GM21515 (cell line): Measurements from ENCODE around the gene ERAS.
"Not testable (repeated sequence)": the region's sequence is repeated elsewhere in the genome, so short reads cannot be mapped to it uniquely, and the experiment has no call there.

ENCODE experiments used
- ATAC-seq: cut with Tn5 transposase; IDR thresholded peaks from one replicate; pipeline ENCODE4 v1.9.1; 2021; ENCODE audit not compliant: unreplicated experiment

ERAS gene

DNA sequence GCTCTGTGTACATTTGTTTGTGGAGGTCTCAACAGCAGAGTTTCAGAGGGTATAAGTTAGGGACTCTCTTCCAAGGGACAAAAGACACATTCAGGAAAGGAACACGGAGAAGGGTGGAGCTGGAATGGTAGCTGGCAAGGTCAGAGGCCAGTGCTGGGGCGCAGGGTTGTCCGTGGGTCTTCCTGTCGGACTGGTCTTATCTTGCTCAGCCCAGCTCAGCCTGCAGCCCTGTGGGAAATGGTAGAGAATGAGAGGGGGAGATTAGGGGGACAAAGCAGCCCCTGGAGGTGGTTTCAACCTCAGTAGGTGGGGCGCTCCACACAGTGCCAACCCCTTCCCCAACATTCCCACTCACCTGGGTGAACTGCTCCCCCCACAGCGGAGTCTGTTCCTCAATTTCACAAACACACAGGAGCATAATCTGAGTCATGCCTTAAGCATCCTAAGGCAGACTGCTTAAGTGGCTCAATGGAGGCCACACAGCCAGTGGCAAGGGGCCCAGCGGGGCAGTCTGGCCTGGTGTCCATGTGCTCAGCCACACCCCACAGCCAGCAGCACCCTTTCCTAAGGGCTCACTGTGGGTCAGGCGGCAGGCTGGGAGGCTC, 31.3 kb upstream of the ERAS start:
- ATAC-seq = no peak

DNA sequence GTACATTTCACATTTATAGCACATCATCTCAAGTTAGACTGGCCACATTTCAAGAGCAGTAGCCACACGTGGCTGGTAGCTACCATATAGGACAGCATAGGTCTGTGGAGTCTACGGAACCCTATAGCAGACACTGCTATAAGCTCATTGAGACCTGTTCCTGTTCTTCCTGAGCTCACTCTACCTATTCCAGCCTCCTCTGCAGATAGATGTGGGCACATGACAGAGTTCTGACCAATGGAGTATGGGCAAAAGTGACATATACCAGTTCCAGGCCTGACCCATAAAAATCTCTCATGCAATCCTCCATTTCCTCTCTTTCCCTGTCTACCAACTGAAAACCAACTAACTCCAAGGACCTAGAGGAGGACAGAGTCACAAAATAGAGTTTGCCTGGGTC, 28.0 kb upstream of the ERAS start:
- no peak for ATAC-seq

DNA sequence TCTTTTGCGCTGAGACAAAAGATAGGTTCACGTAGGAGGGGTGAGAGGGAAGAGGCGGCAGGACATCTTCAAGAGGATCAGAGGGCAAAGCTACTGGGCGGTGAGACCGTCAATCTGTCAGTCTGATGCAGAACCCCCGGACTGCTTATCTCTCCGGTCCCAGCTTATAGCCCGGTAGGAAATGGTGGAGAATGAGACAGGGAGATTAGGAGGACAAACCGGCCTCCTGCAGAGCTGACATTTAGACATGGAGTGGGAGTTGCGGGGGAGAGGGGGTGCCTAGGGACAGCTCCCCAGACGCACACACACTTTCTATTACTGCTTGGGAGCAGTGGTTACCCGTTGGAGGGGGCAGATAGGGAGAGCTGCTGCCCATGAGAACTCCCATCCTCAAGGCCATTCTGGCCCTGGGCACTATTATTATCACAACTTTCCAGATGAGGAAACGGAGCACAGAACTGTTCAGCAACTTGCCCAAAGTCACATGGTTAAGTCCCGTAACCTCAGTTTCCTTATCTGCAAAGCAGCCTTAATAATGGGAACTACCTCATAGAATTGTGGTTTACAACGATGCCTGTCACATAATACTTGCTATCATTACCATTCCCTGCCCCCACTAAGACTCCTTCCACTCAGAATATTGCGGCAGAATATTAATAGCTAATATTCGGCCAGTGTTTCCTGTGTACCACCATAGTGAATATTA, 25.6 kb upstream of the ERAS start:
- no peak for ATAC-seq

DNA sequence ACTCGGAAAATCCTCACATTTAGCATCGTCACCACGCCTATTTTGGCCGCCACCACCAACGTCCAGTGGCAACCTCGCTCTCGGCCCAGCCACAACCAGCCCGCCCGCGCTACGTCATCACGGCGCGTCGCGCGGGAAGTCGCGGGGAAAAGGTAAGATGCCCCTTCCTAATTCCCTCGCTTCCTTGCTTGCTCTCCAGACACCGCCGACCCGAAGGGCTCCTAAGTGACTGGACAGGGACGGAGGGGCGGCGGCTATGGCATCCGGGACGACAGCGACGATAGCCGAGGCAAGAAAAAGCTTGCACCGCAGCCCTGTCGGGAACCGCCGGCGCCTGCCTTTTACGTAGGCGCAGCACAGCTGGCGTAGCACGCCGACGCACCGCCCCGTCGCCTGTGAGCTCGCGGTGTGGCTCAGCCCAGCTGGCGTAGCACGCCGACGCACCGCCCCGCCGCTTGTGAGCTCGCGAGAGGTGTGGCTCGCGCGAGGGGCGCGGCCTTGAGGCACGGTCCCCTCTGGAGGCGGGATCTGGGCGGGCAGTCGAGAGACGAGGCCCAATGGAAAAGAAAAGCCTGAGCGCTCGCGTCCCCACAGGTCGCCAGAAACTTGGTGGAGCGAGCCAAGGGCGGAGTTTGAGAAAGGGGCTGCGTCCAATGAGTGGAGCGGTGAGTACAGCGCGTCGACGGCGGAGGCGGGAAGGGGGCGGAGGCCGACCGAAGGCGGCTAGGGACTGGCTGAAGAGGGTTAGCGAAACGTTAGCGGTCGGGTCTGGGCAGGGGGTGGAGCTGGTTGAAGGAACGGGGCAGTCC, 24.8 kb upstream of the ERAS start, which contains the start of gene HDAC6:
TSS of gene HDAC6 (plus strand) at position 788 of the 809 bp plus-strand sequence. CDS start 626 bp downstream, outside the sequence.
- peak; percentile 89 for ATAC-seq

DNA sequence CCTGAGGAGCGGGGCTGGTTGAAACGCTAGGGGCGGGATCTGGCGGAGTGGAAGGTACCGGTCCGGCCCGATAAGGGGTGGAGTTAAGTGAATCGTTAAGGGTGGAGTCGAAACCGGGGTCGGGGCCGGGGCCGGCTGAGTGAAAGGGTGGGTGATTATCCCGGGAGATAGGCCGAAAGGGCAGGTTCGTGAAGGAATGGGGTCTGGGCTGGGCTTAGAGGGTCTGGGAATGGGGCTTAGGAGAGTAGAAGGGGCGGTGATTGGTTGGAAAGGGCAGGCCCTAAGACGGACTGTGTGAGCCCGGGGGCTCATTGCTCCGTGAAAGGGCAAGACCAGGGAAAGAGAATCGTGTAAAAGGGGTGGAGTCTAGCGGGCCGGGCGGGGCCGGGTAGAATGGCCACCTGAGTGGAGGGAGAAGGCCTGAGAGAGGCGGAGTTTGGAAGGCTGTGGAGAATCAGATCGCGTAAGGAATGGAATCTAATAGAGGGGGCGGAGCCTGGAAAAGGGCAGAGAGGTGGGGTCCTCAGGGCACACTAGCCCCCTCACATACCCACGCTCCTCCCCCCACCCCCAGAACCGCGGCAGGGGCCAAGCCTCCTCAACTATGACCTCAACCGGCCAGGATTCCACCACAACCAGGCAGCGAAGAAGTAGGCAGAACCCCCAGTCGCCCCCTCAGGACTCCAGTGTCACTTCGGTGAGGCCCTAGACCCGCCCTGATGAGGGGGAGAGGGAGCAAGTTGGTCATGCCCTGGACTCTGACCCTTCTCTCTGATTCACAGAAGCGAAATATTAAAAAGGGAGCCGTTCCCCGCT, 24.0 kb upstream of the ERAS start:
- ATAC-seq = peak; percentile 47

DNA sequence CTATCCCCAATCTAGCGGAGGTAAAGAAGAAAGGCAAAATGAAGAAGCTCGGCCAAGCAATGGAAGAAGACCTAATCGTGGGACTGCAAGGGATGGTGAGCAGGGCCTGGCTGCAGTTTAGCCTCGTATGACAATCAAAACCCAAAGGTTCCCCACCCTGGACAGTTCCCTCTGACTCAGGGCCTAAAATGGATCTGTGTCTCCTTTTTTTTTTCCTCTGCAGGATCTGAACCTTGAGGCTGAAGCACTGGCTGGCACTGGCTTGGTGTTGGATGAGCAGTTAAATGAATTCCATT, 23.5 kb upstream of the ERAS start:
- no peak for ATAC-seq

DNA sequence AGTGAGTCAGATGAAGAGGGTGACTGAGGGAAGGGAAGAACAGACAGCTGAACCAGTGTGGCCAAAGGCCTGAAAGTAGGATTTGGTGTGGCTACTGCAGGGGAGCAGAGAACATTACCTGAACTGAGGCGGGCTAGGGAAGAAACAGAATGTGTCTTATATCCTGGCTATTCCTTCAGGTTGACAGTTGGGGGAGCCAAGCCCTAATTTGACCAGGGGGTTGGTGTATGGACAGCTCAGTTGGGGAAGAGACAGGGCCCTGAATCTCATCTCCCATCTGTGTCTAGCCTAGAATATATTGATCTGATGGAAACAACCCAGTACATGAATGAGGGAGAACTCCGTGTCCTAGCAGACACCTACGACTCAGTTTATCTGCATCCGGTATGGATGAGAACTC, 20.2 kb upstream of the ERAS start:
- ATAC-seq = no peak

DNA sequence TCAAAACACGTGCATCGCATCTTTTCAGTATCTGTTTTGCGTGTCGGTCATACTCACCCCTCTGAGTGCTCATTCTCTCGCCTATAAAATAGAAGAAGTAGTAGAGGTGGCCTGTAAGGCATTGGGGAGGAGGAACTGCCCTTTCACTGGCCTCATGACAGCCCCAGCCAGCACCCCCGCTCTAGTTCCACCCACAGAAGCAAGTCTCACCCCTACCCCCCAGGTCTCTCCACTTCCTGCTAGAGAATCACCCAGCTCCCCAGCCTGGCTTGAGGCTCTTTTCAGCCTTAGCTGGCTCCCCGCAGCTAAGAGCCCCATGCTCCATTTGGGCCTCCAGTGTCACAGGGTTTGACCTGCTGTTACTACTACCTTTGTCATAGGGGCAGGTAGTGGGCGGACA, 12.7 kb upstream of the ERAS start:
- no peak for ATAC-seq

DNA sequence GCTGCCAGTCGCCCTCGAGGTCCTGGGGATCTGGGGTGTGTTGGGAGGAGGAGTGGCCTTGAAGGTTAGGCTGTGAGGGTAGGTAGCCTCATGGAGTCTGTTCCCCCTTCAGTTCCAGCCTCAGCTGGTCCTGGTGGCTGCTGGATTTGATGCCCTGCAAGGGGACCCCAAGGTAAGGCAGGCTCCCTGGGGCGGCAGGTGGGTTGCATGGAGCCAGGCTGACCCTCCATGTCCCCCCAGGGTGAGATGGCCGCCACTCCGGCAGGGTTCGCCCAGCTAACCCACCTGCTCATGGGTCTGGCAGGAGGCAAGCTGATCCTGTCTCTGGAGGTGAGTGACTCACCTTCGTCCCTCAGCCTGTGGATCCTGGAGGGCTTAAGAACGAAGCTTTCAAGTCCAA, 11.6 kb upstream of the ERAS start:
- no peak for ATAC-seq

DNA sequence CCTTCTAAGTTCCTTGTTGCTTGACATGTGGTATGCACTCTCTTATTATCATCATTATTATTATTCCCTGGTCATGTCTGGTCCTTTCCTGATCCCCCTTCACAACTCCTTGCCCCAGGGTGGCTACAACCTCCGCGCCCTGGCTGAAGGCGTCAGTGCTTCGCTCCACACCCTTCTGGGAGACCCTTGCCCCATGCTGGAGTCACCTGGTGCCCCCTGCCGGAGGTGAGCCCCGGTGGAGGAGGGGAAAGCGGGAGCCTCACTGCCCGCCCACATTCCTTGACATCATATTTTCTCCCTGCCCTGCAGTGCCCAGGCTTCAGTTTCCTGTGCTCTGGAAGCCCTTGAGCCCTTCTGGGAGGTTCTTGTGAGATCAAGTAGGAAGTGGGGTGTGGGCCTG, 11.0 kb upstream of the ERAS start:
- no peak for ATAC-seq

DNA sequence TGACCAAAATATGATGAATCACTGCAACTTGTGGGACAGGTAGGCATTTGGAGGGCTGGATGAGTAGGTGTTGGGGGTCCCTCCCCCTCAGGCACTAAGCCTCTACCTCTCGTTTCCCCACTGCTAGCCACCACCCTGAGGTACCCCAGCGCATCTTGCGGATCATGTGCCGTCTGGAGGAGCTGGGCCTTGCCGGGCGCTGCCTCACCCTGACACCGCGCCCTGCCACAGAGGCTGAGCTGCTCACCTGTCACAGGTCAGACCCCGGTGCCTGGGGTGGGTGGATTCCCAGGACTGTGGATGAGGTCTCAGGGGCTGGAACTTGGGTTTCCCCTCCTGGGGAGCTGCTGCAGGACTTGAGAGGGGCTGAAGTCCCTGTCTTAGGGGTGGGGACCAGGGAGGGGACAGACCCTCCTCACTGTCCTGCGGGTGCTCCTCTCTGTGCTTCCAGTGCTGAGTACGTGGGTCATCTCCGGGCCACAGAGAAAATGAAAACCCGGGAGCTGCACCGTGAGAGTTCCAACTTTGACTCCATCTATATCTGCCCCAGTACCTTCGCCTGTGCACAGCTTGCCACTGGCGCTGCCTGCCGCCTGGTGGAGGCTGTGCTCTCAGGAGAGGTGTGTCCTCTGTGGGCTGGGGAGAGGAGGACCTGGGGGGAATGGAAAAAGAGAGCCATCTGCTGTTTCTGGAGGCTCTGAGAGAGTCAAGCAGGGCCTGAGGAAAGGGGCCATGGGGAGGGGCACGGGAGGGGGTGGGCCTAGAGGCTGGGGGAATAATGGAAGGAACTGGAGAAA, 10.1 kb upstream of the ERAS start:
- ATAC-seq = no peak

DNA sequence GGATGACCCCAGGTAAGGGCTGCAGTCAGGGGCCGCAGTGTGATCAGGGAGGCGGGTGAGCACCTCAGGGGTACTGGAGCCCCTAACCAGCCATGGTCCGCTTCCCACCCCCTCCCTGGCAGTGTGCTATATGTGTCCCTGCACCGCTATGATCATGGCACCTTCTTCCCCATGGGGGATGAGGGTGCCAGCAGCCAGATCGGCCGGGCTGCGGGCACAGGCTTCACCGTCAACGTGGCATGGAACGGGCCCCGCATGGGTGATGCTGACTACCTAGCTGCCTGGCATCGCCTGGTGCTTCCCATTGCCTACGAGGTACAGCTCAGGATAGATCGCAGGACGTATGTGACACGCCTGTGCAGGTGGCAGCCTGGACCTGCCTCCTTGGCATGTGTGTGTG, 8.2 kb upstream of the ERAS start:
- no peak for ATAC-seq

DNA sequence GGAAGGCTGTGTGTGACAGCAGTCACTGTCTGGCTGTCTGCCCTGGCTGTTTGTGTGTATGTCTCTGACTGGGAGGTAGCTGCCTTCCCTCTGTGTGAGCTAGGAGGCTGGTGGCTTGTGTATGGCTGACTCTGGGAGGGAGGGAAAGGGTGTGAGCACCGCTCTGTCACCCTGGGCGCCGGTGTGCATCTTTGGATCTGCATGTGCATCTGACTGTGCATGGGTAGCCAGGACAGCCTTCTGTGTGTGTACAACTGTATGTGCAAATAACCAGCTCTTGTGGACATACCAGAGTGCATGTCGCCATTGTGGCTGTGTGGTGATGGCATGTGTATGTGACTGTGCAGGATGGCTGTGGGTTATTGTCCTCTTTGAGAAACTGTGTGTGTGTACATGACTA, 7.4 kb upstream of the ERAS start:
- ATAC-seq = no peak

DNA sequence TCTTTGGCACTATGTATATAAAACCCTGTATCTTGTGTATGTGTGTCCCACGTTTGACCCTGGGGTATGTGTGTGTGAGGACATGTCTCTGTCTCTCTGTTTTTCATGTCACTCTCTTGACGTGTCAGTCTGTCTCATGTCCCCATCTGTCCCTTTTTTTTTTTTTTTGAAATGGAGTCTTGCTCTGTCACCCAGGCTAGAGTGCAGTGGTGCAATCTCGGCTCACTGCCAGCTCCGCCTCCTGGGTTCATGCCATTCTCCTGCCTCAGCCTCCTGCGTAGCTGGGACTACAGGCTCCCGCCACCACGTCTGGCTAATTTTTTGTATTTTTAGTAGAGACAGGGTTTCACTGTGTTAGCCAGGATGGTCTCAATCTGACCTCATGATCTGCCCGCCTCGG, 6.9 kb upstream of the ERAS start:
- ATAC-seq = not testable (repeated sequence)

DNA sequence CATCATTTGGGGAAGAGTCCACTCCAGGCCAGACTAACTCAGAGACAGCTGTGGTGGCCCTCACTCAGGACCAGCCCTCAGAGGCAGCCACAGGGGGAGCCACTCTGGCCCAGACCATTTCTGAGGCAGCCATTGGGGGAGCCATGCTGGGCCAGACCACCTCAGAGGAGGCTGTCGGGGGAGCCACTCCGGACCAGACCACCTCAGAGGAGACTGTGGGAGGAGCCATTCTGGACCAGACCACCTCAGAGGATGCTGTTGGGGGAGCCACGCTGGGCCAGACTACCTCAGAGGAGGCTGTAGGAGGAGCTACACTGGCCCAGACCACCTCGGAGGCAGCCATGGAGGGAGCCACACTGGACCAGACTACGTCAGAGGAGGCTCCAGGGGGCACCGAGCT, 3.3 kb upstream of the ERAS start:
- ATAC-seq = no peak

DNA sequence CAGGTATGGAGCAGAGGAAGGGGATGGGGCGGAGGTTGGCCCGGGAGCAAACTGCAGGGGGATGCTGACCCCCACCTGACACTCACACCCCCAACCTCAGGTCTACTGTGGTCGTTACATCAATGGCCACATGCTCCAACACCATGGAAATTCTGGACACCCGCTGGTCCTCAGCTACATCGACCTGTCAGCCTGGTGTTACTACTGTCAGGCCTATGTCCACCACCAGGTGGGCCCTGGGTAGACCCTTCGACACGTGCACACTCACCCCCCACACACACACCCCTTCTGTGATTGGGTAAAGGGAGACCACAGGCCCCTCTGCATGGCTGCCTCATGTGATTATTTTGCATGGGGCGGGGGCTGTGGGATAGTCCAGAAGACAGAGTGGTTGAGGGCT, 2.2 kb upstream of the ERAS start:
- ATAC-seq = no peak

DNA sequence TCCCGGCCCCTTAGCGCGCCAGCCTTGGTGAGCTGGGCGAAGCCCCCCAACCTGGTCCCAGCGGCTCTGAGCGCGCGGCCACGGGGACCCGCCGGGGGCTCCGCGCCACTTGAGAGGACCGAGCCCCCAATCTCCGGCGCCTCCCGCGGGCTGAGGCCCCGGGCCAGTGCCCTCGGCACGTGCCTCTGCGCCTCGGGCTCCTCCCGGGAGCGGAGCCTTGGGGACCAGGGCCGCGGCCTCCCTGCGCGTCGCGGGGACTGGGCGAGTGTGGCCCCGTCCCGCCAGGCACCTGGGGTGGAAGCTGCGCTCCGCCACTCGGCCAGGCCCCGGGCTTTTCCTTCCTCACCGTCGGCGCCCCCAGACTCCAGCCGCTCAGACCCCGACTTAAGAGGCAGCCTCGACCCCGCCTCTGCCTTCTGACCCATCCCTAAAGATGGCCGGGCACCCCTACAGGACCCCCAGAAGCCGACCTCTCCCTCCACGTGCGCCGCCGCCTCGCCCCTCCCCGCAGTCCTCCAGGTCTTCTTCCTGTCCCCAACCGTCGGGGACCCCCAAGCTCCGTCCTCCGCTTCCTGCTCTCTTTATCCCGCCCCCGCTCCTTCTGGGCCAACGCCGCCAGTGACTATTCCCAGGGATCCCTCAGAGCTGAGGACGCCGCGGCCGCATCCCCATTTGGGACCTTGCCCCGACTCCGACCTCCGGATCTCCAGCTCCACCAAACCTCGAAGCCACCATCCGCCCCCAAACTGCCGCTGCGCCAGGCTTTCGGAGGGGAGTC, 752 bp downstream of the ERAS start:
- ATAC-seq = no peak

DNA sequence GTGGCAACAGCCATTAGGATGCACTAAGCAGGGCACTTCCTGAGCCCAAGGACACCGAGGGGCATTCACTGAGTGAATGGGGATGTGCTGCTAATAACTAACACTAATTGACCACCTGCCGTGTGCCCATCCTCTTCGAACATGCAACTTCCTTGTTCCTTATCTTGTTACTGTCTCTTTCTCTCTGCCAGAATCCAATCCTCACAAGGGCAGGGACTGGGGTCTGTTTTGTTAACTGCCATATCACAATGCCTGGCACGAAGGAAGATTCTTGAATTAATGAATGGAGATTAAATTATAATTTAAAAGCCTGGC, 1.3 kb downstream of the ERAS start:
- ATAC-seq = no peak

DNA sequence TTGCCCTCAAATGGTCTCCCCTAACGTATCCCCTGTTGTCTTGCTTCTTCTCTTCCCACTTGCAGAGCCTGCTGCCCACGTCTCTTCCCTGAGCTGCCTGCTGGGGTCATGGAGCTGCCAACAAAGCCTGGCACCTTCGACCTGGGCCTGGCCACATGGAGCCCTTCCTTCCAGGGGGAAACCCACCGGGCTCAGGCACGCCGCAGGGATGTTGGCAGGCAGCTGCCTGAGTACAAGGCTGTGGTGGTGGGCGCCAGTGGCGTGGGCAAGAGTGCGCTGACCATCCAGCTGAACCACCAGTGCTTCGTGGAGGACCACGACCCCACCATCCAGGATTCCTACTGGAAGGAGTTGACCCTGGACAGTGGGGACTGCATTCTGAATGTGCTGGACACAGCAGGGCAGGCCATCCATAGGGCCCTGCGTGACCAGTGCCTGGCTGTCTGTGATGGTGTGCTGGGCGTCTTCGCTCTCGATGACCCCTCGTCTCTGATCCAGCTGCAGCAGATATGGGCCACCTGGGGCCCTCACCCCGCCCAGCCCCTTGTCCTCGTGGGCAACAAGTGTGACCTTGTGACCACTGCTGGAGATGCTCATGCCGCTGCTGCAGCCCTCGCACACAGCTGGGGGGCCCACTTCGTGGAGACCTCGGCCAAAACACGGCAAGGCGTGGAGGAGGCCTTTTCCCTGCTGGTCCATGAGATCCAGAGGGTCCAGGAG, 2.9 kb downstream of the ERAS start:
- no peak for ATAC-seq
